ENCODE data around the gene CHST8. TPM values are rescaled to one million over a fixed set of nuclear protein-coding genes. Genes with fewer than 3 reads are reported as not detected.

CHST8 gene
- total RNA-seq, 1 donor from 2014 or later = not detected

DNA sequence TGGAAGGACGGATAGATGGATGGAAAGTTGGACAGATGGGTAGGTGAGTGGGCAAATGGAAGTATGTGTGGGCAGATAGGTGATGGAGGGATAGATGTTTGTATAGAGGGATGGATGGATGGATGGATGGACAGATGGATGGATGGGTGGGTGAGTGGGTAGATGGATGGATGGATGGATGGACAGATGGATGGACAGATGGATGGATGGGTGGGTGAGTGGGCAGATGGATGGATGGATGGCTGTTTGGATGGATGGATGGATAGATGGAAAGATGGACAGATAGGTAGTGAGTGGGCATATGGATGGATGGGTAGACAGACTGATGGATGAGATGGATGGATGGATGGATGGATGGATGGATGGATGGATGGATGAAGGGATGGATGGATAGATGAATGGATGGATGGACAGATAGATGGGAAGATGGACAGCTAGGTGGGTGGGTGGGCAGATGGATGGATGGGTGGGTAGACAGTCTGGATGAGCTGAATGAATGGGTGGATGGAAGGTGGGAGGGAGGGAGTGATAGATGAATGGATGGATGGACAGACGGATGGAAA is 100.1 kb downstream of the CHST8 start:
- DNase-seq (ENCODE audit: low read depth) = no peak
- Histone ChIP-seq H3K4me3 (ENCODE audit: low read depth, low read length) (no peak overlapping the region), H3K27me3 (ENCODE audit: control insufficient read depth, insufficient read depth, low read length) (no peaks in the 10 kb centered on the region), H3K36me3 (ENCODE audit: control insufficient read depth, insufficient read depth, low read length) (no peaks in the 10 kb centered on the region)
- TF ChIP-seq CTCF (IDR thresholded peaks at IDR 0.05; ENCODE audit: insufficient read depth, low read length, poor library complexity, severe bottlenecking) = no peak

GRCh38 chr19:33722456-33723239 is 100.9 kb downstream of the CHST8 start:
- Histone ChIP-seq H3K27me3 (ENCODE audit: control insufficient read depth, insufficient read depth, low read length) (no peaks in the 10 kb centered on the region), H3K36me3 (ENCODE audit: control insufficient read depth, insufficient read depth, low read length) (no peaks in the 10 kb centered on the region), H3K4me3 (ENCODE audit: low read depth, low read length) (no peak overlapping the region)
- DNase-seq (ENCODE audit: low read depth) = no peak
- TF ChIP-seq CTCF (IDR thresholded peaks at IDR 0.05; ENCODE audit: insufficient read depth, low read length, poor library complexity, severe bottlenecking) = no peak

DNA sequence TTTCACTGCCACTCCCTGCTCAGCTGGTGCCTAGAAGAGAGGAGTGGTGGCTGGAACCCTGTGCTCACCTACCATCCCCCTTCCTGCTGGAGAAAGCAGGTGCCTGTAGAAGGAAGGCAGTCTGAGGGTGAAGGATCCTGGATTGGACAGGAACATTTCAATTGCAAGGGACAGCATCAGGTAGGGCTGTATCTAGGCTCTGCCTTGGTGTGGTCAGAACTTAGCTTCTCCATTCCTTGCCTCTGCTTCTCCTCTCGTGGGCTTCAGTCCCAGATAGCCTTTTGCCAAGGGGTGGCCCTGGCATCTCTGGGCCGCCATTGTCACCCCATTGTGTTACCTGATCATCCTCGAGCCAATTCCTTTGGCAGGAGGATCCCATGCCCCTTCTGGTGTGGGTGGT is 101.8 kb downstream of the CHST8 start:
- TF ChIP-seq CTCF (IDR thresholded peaks at IDR 0.05; ENCODE audit: insufficient read depth, low read length, poor library complexity, severe bottlenecking) = no peak
- no peak for DNase-seq (ENCODE audit: low read depth)
- H3K27me3 ChIP-seq (ENCODE audit: control insufficient read depth, insufficient read depth, low read length) = no peaks in the 10 kb centered on the region

GRCh38 chr19:33724021-33724720 is 102.4 kb downstream of the CHST8 start:
- no peak overlapping the region for H3K4me3 ChIP-seq (ENCODE audit: low read depth, low read length)

More for the DNA sequence above, 101.8 kb downstream of the CHST8 start:
- no peaks in the 10 kb centered on the region for H3K36me3 ChIP-seq (ENCODE audit: control insufficient read depth, insufficient read depth, low read length)
- H3K4me3 ChIP-seq (ENCODE audit: low read depth, low read length) = no peak overlapping the region

DNA sequence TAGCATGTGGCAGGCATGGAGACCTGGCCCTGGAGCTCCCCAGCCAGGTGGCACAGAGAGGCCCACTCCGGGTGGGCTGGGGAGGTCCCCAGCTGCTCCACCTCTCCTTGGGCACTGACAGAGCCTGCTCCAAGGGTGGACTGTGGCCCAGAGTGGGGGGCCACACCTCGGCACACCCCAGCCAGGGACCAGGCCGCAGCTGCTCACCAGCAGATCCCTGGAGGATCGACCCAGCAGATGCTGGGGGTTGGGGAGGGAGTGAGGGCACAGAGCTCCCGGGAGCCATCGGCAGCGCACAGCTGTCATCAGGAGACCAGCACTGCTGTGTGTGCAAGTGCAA is 102.9 kb downstream of the CHST8 start:
- DNase-seq (ENCODE audit: low read depth) = no peak
- Histone ChIP-seq H3K4me3 (ENCODE audit: low read depth, low read length) (no peak overlapping the region), H3K36me3 (ENCODE audit: control insufficient read depth, insufficient read depth, low read length) (no peaks in the 10 kb centered on the region), H3K27me3 (ENCODE audit: control insufficient read depth, insufficient read depth, low read length) (no peaks in the 10 kb centered on the region)
- no peak for TF ChIP-seq CTCF (IDR thresholded peaks at IDR 0.05; ENCODE audit: insufficient read depth, low read length, poor library complexity, severe bottlenecking)

More at GRCh38 chr19:33724021-33724720, 102.4 kb downstream of the CHST8 start:
- no peak for DNase-seq (ENCODE audit: low read depth)
- Histone ChIP-seq H3K27me3 (ENCODE audit: control insufficient read depth, insufficient read depth, low read length) (no peaks in the 10 kb centered on the region), H3K36me3 (ENCODE audit: control insufficient read depth, insufficient read depth, low read length) (no peaks in the 10 kb centered on the region)
- no peak for TF ChIP-seq CTCF (IDR thresholded peaks at IDR 0.05; ENCODE audit: insufficient read depth, low read length, poor library complexity, severe bottlenecking)

Data from kidney epithelial cell (primary cell).